Activated T-cell treated with anti-CD3 and anti-CD28 coated beads, Interleukin-2, amount 50 U/mL, for 72 hours (primary cell): ENCODE results near the gene TMCC2. TPM values are rescaled to one million over a fixed set of nuclear protein-coding genes. Genes with fewer than 3 reads are reported as not detected.
"Not testable (repeated sequence)": the region's sequence is repeated elsewhere in the genome, so short reads cannot be mapped to it uniquely, and the experiment has no call there.

ENCODE experiments used
- ATAC-seq, 2 donors: fragments of 150-1000 bp; cut with Tn5 transposase; replicated peaks in 1 of 2; 2 replicates each; pipeline ENCODE4 v1.10.0; 2021; ENCODE audit warnings: moderate library complexity in 2 of 2, mild to moderate bottlenecking in 1 of 2
- DNase-seq, 2 donors: peaks; one replicate each; pipeline ENCODE4 v3.0.0; 2021 to 2022; ENCODE audit warnings: mixed read lengths in 1 of 2
- H3K27ac Mint-ChIP-seq: one replicate; pipeline ENCODE4 v1.8.0; 2022; ENCODE audit warnings: mild to moderate bottlenecking, moderate library complexity, mixed read lengths
- H3K27me3 Mint-ChIP-seq: one replicate; pipeline ENCODE4 v1.8.0; 2022; ENCODE audit warnings: low read depth, mixed read lengths
- H3K36me3 Mint-ChIP-seq, 2 donors: one replicate each; pipeline ENCODE4 v1.8.0; 2022; ENCODE audit warnings: mixed read lengths in 2 of 2, mild to moderate bottlenecking in 1 of 2; ENCODE audit not compliant: insufficient read depth in 2 of 2
- H3K4me1 Mint-ChIP-seq: one replicate; pipeline ENCODE4 v1.8.0; 2022; ENCODE audit warnings: low read depth, mixed read lengths
- H3K4me3 Mint-ChIP-seq, 2 donors: one replicate each; pipeline ENCODE4 v1.8.0; 2022; ENCODE audit warnings: mild to moderate bottlenecking in 2 of 2, mixed read lengths in 2 of 2, moderate library complexity in 2 of 2
- H3K9me3 Mint-ChIP-seq, 2 donors: one replicate each; pipeline ENCODE4 v1.8.0; 2022; ENCODE audit warnings: mixed read lengths in 2 of 2
- total RNA-seq, 2 donors: library from RNA; stranded (reverse); gene quantifications; one replicate each; pipeline ENCODE4 v1.2.3, GENCODE V29; 2022

The TMCC2 gene, protein sequence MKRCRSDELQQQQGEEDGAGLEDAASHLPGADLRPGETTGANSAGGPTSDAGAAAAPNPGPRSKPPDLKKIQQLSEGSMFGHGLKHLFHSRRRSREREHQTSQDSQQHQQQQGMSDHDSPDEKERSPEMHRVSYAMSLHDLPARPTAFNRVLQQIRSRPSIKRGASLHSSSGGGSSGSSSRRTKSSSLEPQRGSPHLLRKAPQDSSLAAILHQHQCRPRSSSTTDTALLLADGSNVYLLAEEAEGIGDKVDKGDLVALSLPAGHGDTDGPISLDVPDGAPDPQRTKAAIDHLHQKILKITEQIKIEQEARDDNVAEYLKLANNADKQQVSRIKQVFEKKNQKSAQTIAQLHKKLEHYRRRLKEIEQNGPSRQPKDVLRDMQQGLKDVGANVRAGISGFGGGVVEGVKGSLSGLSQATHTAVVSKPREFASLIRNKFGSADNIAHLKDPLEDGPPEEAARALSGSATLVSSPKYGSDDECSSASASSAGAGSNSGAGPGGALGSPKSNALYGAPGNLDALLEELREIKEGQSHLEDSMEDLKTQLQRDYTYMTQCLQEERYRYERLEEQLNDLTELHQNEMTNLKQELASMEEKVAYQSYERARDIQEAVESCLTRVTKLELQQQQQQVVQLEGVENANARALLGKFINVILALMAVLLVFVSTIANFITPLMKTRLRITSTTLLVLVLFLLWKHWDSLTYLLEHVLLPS
- total RNA-seq = 1 to 10 TPM; 4.5 to 5.8 TPM

DNA sequence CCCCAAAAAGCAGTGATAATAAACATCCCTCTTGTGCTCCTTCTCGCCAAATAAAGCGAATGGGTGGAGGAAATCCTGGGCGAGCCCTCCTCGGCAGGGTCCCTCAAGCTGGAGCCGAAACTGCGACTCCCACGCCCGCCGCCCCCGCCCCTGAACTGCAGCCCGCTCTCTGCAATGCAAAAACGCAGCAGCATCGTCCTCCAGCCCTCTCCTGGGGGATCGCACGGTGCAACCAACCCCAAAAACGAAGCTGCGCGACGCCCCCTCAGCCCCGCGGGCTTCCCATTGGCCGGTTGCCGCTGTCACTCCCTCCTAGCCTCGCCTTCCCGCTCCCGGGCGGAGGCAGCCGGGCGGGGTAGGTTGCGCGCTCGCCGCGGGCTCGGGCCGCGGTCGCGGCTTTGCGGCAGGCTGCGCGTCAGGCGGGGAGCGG lies at the start of gene TMCC2:
Gene TMCC2, plus strand, starts transcription at position 363 of the 430 bp plus-strand sequence. CDS start 619 bp downstream, outside the sequence.
- Mint-ChIP-seq H3K27me3 (peaks cover 23% of the 10 kb centered on the region), H3K36me3 (peaks cover 0 to 2% of the 10 kb centered on the region in 2 donors), H3K4me3 (peak within 1 kb of the TSS; percentile 95), H3K4me1 (peaks cover 53% of the 10 kb centered on the region), H3K9me3 (no peaks in the 10 kb centered on the region), H3K27ac (peak within 1 kb of the TSS; percentile 19)
- peak; percentile 87 to 88 for DNase-seq
- peak; percentile 85 for ATAC-seq

DNA sequence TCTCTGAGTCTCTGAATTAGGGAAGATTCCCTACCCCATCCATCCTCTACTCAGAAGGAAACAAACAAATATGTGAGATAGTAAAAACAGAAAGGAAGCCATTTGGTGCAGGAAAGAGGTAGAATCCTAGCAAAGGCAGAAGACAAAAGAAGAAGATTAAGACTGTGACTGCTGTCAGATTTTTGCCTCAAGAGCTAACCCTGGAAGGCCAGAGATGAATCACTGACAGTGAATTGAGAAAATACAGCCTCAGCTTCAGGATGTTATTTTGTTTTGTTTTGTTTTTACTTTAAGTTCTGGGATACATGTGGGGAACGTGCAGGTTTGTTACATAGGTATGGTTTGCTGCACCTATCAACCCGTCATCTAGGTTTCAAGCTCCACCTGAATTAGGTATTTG lies 47.9 kb upstream of the TMCC2 start:
- H3K9me3 Mint-ChIP-seq = no peaks in the 10 kb centered on the region
- no peak overlapping the region for H3K27ac Mint-ChIP-seq
- no peak overlapping the region for H3K4me3 Mint-ChIP-seq
- H3K36me3 Mint-ChIP-seq = peaks cover 5 to 10% of the 10 kb centered on the region in 2 donors
- no peaks in the 10 kb centered on the region for H3K27me3 Mint-ChIP-seq
- peaks cover 35% of the 10 kb centered on the region for H3K4me1 Mint-ChIP-seq
- ATAC-seq (peak in 1 of 2 donors; percentile 32), DNase-seq (no peak)

- not testable (repeated sequence) for ATAC-seq, H3K27me3 Mint-ChIP-seq, H3K4me3 Mint-ChIP-seq, H3K27ac Mint-ChIP-seq, DNase-seq, H3K36me3 Mint-ChIP-seq, H3K9me3 Mint-ChIP-seq
- peaks cover 38% of the 10 kb centered on the region for H3K4me1 Mint-ChIP-seq
Observed at GRCh38 chr1:205180331-205180730, 47.4 kb upstream of the TMCC2 start.

GRCh38 chr1:205182930-205183329 lies 44.8 kb upstream of the TMCC2 start:
- peaks cover 64% of the 10 kb centered on the region for H3K4me1 Mint-ChIP-seq
- peaks cover 3 to 10% of the 10 kb centered on the region in 2 donors for H3K36me3 Mint-ChIP-seq
- H3K27ac Mint-ChIP-seq = no peak overlapping the region
- no peaks in the 10 kb centered on the region for H3K27me3 Mint-ChIP-seq
- no peaks in the 10 kb centered on the region for H3K9me3 Mint-ChIP-seq
- ATAC-seq = no peak
- no peak overlapping the region for H3K4me3 Mint-ChIP-seq
- no peak for DNase-seq

DNA sequence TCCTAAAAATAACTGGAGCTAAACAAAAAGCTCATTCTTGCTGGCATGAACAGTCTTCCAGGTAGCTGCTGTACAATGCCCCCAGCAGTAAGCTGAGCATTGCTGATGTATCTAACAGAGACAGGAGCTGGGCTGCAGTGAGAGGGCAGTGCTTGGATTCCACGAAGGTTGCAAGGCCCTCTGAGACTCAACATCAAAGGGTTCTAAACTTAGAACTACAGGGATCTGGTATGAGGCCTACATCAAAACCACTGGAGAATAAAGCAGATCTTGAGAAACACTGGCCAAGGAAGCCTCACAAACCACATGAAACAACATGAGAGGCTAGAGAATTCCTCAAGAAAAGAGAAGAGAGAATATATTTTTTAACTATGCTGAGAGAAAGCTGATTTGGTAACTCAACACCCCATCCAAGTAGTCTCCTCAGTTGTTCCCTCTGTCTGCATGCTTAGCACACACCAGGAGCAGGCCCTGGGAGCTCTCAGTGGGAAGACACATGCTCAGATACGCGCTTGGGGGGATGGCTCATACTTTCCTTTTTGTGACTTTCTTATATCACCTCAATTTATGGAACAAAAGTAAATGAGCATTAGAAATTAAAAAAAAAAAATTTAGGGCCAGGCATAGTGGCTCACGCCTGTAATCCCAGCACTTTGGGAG lies 43.9 kb upstream of the TMCC2 start:
- no peak for DNase-seq
- H3K4me1 Mint-ChIP-seq = peaks cover 64% of the 10 kb centered on the region
- no peak for ATAC-seq
- no peaks in the 10 kb centered on the region for H3K27me3 Mint-ChIP-seq
- H3K27ac Mint-ChIP-seq = peak overlapping the region; percentile 35
- peaks cover 3 to 10% of the 10 kb centered on the region in 2 donors for H3K36me3 Mint-ChIP-seq
- peak overlapping the region; percentile 49 to 60 for H3K4me3 Mint-ChIP-seq
- H3K9me3 Mint-ChIP-seq = no peaks in the 10 kb centered on the region

- H3K4me3 Mint-ChIP-seq = peak overlapping the region in 1 of 2 donors; percentile 42
- ATAC-seq = peak; percentile 91 to 93
- H3K9me3 Mint-ChIP-seq = no peaks in the 10 kb centered on the region
- peaks cover 3 to 10% of the 10 kb centered on the region in 2 donors for H3K36me3 Mint-ChIP-seq
- DNase-seq = peak in 1 of 2 donors; percentile 18
- H3K27me3 Mint-ChIP-seq = no peaks in the 10 kb centered on the region
- H3K4me1 Mint-ChIP-seq = peaks cover 73% of the 10 kb centered on the region
- peak overlapping the region; percentile 52 for H3K27ac Mint-ChIP-seq
Observed at GRCh38 chr1:205186191-205186590, 41.6 kb upstream of the TMCC2 start.

DNA sequence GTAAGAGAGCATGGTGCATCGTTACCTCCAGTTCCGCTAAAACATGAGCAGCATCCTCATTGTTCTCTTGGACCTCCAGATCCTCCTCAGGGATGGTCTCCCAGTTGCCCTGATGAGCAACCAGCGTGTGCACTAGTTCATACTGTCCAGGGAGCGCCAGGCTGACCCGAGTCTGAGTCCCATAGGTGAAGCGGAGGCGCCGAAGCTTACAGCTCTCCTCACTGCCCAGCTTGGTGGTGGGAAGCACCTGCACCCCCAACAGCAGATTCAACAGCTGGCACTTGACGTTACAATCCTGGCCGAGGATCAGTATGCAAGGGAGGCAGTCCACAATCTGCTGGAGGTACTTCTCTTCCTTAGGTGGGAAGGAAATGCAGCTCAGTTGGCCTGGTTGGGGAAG lies 40.3 kb upstream of the TMCC2 start:
- Mint-ChIP-seq H3K4me3 (no peak overlapping the region), H3K27me3 (no peaks in the 10 kb centered on the region), H3K4me1 (peaks cover 83% of the 10 kb centered on the region), H3K9me3 (no peaks in the 10 kb centered on the region), H3K36me3 (peaks cover 3 to 10% of the 10 kb centered on the region in 2 donors), H3K27ac (no peak overlapping the region)
- DNase-seq = no peak
- no peak for ATAC-seq

DNA sequence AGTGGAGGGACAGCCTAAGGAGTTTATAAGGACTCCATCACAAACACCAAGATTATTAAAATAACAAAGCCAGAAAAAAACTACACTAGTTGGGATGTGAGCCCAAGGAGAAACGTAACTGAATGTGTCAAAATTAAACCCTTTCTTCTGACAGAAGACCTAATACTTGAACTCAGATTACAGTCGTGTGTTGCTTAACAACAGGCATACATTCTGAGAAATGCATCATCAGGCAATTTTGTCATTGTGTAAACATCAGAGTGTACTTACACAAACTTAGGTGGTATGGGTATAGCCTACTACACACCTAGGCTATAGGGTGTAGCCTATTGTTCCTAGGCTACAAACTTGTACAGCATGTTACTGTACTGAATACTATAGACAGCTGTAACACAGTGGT lies 39.6 kb upstream of the TMCC2 start:
- no peak overlapping the region for H3K27ac Mint-ChIP-seq
- ATAC-seq (no peak), DNase-seq (no peak)
- peaks cover 86% of the 10 kb centered on the region for H3K4me1 Mint-ChIP-seq
- peaks cover under 1 to 5% of the 10 kb centered on the region in 2 donors for H3K36me3 Mint-ChIP-seq
- H3K4me3 Mint-ChIP-seq = no peak overlapping the region
- H3K9me3 Mint-ChIP-seq = no peaks in the 10 kb centered on the region
- no peaks in the 10 kb centered on the region for H3K27me3 Mint-ChIP-seq

GRCh38 chr1:205188596-205188995 lies 39.1 kb upstream of the TMCC2 start:
- Mint-ChIP-seq H3K4me1 (peaks cover 86% of the 10 kb centered on the region), H3K27ac (no peak overlapping the region), H3K36me3 (peaks cover 0 to 2% of the 10 kb centered on the region in 2 donors), H3K27me3 (no peaks in the 10 kb centered on the region), H3K9me3 (no peaks in the 10 kb centered on the region), H3K4me3 (no peak overlapping the region)
- no peak for DNase-seq
- no peak for ATAC-seq

DNA sequence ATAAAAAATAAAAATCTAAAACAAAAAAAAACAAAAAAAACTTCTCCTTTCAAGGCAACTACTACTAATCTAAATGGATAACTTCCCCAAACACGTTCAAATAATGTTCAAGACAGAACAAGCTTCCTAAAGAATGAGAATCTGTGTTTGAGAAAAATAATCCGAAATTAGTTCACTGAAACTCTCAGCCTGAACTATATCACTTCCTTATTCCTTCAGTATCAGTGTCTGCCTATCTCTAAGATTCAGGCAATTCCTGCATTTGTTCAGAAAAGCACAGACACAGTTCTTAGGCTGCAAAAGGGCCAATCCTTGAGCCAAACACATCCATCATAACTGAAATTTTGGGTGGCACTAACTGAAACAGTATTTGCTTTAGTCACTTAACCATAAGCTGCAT lies 38.6 kb upstream of the TMCC2 start:
- DNase-seq = no peak
- H3K36me3 Mint-ChIP-seq = peaks cover 0 to 2% of the 10 kb centered on the region in 2 donors
- no peak overlapping the region for H3K27ac Mint-ChIP-seq
- peaks cover 81% of the 10 kb centered on the region for H3K4me1 Mint-ChIP-seq
- H3K4me3 Mint-ChIP-seq = no peak overlapping the region
- no peak for ATAC-seq
- H3K9me3 Mint-ChIP-seq = no peaks in the 10 kb centered on the region
- H3K27me3 Mint-ChIP-seq = no peaks in the 10 kb centered on the region

DNA sequence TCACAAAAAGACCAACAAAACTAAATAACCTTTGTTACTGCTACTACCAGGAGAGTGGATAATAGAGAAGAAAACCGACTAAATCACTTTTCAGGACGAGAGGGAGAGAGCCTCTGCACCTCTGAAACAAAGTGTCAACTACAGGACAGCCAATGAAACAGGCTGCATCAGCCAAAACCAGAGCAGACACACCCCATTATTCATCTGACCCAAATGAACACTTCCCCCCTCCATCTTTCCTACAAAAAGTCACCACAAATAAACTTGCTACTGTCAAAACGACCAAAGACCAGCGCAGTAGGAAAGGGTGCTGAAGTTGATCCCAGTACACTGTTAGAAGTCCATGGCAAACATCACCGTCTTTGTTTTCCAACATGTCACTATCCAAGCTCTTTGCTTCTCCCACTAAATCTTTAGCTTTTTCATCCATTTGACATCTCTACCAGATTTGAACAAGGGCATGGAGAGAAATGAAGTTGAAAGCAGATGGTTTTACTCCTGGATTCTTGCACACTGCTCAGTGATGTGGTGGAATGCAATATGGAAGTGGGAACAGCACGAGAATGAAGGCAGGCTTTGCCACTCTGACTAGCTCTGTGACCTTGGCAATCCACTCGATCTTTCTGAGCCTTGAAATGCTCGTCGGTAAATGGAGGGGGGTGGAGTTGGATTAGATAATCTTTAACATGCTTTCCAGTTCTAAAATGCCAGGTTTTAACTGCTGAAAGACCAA lies 36.7 kb upstream of the TMCC2 start:
- H3K36me3 Mint-ChIP-seq = peaks cover 0 to 2% of the 10 kb centered on the region in 2 donors
- no peaks in the 10 kb centered on the region for H3K27me3 Mint-ChIP-seq
- H3K27ac Mint-ChIP-seq = no peak overlapping the region
- no peak overlapping the region for H3K4me3 Mint-ChIP-seq
- H3K4me1 Mint-ChIP-seq = peaks cover 66% of the 10 kb centered on the region
- no peaks in the 10 kb centered on the region for H3K9me3 Mint-ChIP-seq
- DNase-seq = no peak
- no peak for ATAC-seq

DNA sequence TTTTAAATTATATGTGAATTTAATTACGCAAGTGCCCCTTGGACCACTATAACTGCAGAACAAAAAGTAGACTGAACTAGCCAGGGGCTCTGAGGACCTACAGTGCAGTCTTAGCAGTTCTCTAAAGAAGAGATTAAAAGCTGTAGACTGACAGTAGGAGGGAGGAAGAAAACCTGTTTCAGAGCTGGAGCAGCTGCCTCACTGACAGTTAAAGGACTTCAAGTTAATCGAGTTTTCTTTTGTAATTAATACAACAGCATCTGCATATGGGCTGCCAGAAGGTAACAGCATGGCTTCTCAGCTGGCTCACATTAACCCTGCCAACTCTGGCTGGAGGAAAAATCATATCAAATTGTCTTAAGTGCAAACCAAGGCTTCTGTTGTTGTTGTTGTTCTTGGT lies 36.1 kb upstream of the TMCC2 start:
- peaks cover 60% of the 10 kb centered on the region for H3K4me1 Mint-ChIP-seq
- ATAC-seq = no peak
- H3K27ac Mint-ChIP-seq = peak overlapping the region; percentile 52
- H3K36me3 Mint-ChIP-seq = peaks cover 0 to 2% of the 10 kb centered on the region in 2 donors
- no peak overlapping the region for H3K4me3 Mint-ChIP-seq
- H3K9me3 Mint-ChIP-seq = no peaks in the 10 kb centered on the region
- no peak for DNase-seq
- no peaks in the 10 kb centered on the region for H3K27me3 Mint-ChIP-seq
